NAMALWA (cell line): ENCODE measurements around the gene MBD5.

ENCODE experiments used
- DNase-seq: peaks from one replicate; pipeline ENCODE4 v3.0.0-alpha.2; 2015; ENCODE audit warnings: low spot score

The MBD5 gene

GRCh38 chr2:148303161-148303560, 282.3 kb downstream of the MBD5 start:
- no peak for DNase-seq

GRCh38 chr2:148305476-148305875, 284.6 kb downstream of the MBD5 start:
- no peak for DNase-seq

GRCh38 chr2:148306027-148306426, 285.1 kb downstream of the MBD5 start:
- DNase-seq, result no peak

GRCh38 chr2:148317598-148317997, 296.7 kb downstream of the MBD5 start:
- no peak for DNase-seq

- DNase-seq, result no peak
Measured at GRCh38 chr2:148338541-148338940, 317.6 kb downstream of the MBD5 start.

GRCh38 chr2:148342086-148342485, 321.2 kb downstream of the MBD5 start:
- no peak for DNase-seq

GRCh38 chr2:148350199-148350598, 329.3 kb downstream of the MBD5 start:
- DNase-seq, result no peak

- no peak for DNase-seq
Measured at GRCh38 chr2:148351437-148352143, 330.7 kb downstream of the MBD5 start.

- DNase-seq, result no peak
Measured at GRCh38 chr2:148358375-148358774, 337.5 kb downstream of the MBD5 start.

GRCh38 chr2:148360662-148361061, 339.8 kb downstream of the MBD5 start:
- no peak for DNase-seq

- no peak for DNase-seq
Measured at GRCh38 chr2:148362144-148362796, 341.4 kb downstream of the MBD5 start.

GRCh38 chr2:148375214-148375613, 354.3 kb downstream of the MBD5 start:
- no peak for DNase-seq

- DNase-seq, result no peak
Measured at GRCh38 chr2:148391324-148391723, 370.4 kb downstream of the MBD5 start.

GRCh38 chr2:148402786-148403185, 381.9 kb downstream of the MBD5 start:
- no peak for DNase-seq

- no peak for DNase-seq
Measured at GRCh38 chr2:148410899-148411298, 390.0 kb downstream of the MBD5 start.

- DNase-seq, result no peak
Measured at GRCh38 chr2:148416248-148416647, 395.4 kb downstream of the MBD5 start.

- no peak for DNase-seq
Measured at GRCh38 chr2:148430101-148430500, 409.2 kb downstream of the MBD5 start.

- no peak for DNase-seq
Measured at GRCh38 chr2:148447877-148448276, 427.0 kb downstream of the MBD5 start.

GRCh38 chr2:148450531-148450930, 429.6 kb downstream of the MBD5 start:
- no peak for DNase-seq

- DNase-seq, result no peak
Measured at GRCh38 chr2:148451046-148451445, 430.2 kb downstream of the MBD5 start.

GRCh38 chr2:148455791-148456190, 434.9 kb downstream of the MBD5 start:
- DNase-seq, result no peak

- no peak for DNase-seq
Measured at GRCh38 chr2:148458171-148458570, 437.3 kb downstream of the MBD5 start.

GRCh38 chr2:148459377-148459778, 438.5 kb downstream of the MBD5 start:
- DNase-seq, result no peak

GRCh38 chr2:148461876-148462275, 441.0 kb downstream of the MBD5 start:
- DNase-seq, result no peak
